NCI-H2081 treated with DMSO at 0.1 percent for 48 hours (cell line): ENCODE data around the gene FBLIM1.

Source experiments
- DNase-seq: peaks from one replicate; lab custom pipeline; 2025; lab: John Stamatoyannopoulos, UW

The FBLIM1 gene

GRCh38 chr1:15730936-15731335, 27.7 kb upstream of the FBLIM1 start:
- DNase-seq, result no peak

- DNase-seq, result no peak
These were observed 26.6 kb upstream of the FBLIM1 start for GRCh38 chr1:15731735-15732685.

- no peak for DNase-seq
These were observed 25.9 kb upstream of the FBLIM1 start for GRCh38 chr1:15732686-15733081.

GRCh38 chr1:15733218-15733725, 25.3 kb upstream of the FBLIM1 start:
- DNase-seq, result no peak

- DNase-seq, result no peak
These were observed 24.8 kb upstream of the FBLIM1 start for GRCh38 chr1:15733726-15734226.

- no peak for DNase-seq
These were observed 24.3 kb upstream of the FBLIM1 start for GRCh38 chr1:15734296-15734695.

GRCh38 chr1:15734901-15735300, 23.7 kb upstream of the FBLIM1 start:
- no peak for DNase-seq

- DNase-seq, result no peak
These were observed 23.1 kb upstream of the FBLIM1 start for GRCh38 chr1:15735304-15736037.

GRCh38 chr1:15736038-15736891, 22.3 kb upstream of the FBLIM1 start, which contains the start of gene SLC25A34:
TSS of gene SLC25A34 (plus strand) at chr1:15736258. CDS start at chr1:15736486, 228 bp downstream.
- DNase-seq, result no peak

- DNase-seq, result no peak
These were observed 21.7 kb upstream of the FBLIM1 start for GRCh38 chr1:15736892-15737261.

GRCh38 chr1:15737324-15738319, 21.0 kb upstream of the FBLIM1 start:
- DNase-seq, result no peak

GRCh38 chr1:15738416-15739113, 20.0 kb upstream of the FBLIM1 start:
- no peak for DNase-seq

GRCh38 chr1:15739259-15739658, 19.3 kb upstream of the FBLIM1 start:
- no peak for DNase-seq

GRCh38 chr1:15739745-15740144, 18.9 kb upstream of the FBLIM1 start:
- DNase-seq, result no peak

- DNase-seq, result peak; percentile 75
These were observed 17.4 kb upstream of the FBLIM1 start for GRCh38 chr1:15740924-15741850.

- DNase-seq, result no peak
These were observed 16.2 kb upstream of the FBLIM1 start, which contains the start of gene TMEM82 for GRCh38 chr1:15742339-15742801. TSS of gene TMEM82 (plus strand) at chr1:15742499. CDS start at chr1:15742560, 61 bp downstream.

GRCh38 chr1:15744122-15744679, 14.4 kb upstream of the FBLIM1 start:
- DNase-seq, result no peak

- no peak for DNase-seq
These were observed 11.2 kb upstream of the FBLIM1 start for GRCh38 chr1:15747378-15747777.
